Keratinocyte (primary cell): Measurements from ENCODE around the gene LRP1B.

Source experiments
- CTCF ChIP-seq, 3 experiments: IDR thresholded peaks in 1 of 3; conservative IDR thresholded peaks in 1 of 3; optimal IDR thresholded peaks in 1 of 3; 2 replicates in 2 of 3; 3 replicates in 1 of 3; pipeline versions ENCODE3 to v1.5.1; 2011; ENCODE audit warnings: low read length in 3 of 3, mild to moderate bottlenecking in 3 of 3, moderate library complexity in 2 of 3, control low read depth in 1 of 3, inconsistent platforms in 1 of 3; ENCODE audit not compliant: insufficient read depth in 2 of 3; ENCODE audit errors: extremely low read depth in 1 of 3
- EZH2 ChIP-seq: IDR thresholded peaks from one replicate; pipeline ENCODE4 v1.6.1; 2012; ENCODE audit warnings: inconsistent platforms, mild to moderate bottlenecking, low read length, moderate library complexity

GRCh38 chr2:141940709-141941108, 190.1 kb downstream of the LRP1B start:
- TF ChIP-seq CTCF (optimal IDR thresholded peaks at IDR 0.05 in 1 of 3, IDR thresholded peaks at IDR 0.05 in 1 of 3, conservative IDR thresholded peaks at IDR 0.05 in 1 of 3; ENCODE audit: extremely low read depth in 1 of 3, insufficient read depth in 2 of 3, low read length in 3 of 3) (no peak), EZH2 (no peak)
